NCI-H1436 treated with DMSO at 0.1 percent for 48 hours (cell line): ENCODE data around the gene ARPC2.
"Not testable (repeated sequence)": the region's sequence is repeated elsewhere in the genome, so short reads cannot be mapped to it uniquely, and the experiment has no call there.

ENCODE experiments used
- DNase-seq: peaks from one replicate; lab custom pipeline; 2025; lab: John Stamatoyannopoulos, UW

ARPC2 gene

DNA sequence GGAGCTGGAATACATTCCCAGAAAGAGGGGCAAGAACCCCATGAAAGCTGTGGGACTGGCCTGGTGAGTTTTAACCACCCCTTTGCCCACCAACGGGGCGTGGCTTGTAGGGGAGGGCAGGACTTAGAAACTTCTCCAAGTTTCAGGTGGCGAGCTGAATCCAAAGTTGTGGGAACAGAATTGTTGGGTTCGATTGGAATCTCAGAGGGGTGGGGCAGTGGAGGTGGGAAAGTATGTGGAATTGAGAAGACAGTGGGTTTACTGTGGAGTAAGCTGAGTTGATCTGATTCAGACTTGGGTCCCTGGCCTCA, 54.5 kb downstream of the ARPC2 start:
- DNase-seq = no peak

DNA sequence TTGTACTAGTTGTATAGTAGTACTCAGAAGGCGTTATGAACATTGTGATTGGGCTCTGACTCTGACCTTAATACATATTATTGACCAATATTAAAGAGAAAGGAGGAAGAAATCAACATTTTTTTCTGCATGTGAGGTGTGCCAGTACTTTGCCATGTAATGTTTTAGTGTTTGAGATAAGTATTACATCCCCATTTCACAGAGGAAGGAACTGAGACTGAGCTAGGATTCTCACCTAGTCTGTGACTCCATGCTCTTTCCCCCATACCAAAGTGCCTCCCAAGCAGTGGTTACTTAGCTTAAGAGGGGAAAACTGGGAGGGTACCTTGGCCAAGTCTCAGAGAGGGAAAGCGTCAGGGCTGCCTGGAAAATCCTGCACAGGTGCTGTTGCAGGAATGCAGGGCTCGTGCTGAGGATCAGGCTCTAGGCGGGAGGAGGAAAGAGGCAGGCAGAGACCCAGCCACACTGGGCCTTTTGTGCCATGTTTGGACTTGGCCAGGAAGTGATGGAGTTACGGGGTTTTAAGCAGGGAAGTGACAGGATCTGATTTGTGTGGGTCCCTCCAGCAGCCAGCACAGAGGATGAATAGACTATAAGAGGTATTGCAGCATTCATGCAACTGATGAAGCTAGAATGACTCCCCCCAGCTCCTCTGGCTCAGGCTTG, 55.0 kb downstream of the ARPC2 start:
- no peak for DNase-seq

DNA sequence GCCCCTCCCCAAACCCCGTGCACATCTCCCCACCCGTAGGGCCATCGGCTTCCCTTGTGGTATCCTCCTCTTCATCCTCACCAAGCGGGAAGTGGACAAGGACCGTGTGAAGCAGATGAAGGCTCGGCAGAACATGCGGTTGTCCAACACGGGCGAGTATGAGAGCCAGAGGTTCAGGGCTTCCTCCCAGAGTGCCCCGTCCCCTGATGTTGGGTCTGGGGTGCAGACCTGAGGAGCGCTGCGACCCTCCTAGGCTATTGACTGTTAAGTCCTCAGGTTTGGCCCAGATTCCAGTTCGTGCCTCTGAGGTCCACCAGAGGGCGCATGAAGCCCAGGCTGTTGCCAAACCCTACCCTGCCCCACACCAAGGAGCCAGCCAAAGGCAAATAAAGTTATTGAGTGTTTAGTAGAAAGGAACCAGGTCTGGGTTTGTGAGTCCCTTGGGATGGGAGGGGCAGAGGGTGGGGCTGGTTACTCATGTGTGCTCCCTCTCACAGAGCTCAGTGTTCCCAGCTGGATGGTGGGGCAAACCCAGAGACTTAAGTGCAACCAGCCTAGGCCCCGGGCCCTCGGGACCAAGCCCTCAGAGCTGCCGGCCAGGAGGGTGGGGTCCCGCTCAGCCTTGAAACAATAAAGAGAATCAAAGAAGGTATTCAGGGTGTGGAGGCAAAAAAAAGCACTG, 55.7 kb downstream of the ARPC2 start:
- DNase-seq = peak; percentile 16

DNA sequence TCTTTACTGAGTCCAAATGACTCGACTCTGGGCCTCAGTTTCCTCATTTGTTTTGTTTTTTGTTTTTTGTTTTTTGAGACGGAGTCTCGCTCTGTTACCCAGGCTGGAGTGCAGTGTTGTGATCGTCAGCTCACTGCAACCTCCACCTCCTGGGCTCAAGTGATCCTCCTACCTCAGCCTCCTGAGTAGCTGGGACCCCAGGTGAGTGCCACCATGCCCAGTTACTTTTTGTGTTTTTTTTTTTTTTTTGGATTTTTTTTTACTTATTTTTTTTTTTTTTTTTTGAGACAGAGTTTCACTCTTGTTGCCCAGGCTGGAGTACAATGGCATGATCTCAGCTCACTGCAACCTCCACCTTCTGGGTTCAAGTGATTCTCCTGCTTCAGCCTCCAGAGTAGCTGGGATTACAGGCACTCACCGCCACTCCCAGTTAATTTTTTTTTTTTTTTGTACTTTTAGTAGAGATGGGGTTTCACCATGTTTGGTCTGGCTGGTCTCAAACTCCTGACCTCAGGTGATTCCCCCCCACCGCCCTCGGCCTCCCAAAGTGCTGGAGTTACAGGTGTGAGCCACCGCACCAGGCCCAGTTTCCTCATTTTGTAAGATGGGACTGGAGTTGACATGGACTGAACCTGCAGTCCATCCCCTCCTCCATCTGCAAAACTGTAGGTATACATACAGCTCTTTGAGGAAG, 56.4 kb downstream of the ARPC2 start:
- not testable (repeated sequence) for DNase-seq

DNA sequence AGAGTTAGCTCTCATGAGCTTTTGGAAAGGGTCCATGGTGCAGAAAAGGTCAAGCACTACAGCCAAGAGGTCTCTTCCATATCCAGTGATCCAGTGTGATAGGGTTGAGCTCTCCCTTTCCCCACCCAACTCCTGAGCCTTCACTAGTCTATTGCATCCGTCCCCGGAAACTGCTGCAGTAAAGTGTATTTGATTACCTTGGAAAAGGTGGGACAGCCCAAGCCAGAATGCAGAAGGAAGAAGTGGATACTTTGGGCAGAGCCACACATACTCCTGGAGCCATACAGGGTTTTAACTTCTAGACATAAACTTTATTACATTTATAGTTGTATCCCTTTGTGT, 56.9 kb downstream of the ARPC2 start:
- DNase-seq = no peak

DNA sequence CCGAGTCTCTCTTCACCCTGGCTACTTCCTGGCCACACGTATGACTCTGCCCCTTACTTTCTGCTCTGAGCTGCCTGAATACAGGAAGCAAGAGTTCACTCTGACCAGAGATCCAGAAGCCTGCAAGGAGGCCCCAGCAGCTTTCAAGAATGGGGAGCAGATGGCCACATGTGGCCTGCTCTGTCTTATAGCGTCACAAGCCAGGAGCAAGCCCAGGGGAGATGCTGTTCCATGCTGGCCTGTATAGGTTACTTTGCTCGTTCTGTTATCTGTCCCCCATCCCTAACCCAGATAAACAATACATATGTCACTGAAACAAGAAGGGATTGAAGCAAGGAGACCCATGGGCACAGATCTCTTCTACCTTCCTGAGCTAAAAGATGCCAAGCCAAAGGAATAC, 57.6 kb downstream of the ARPC2 start:
- DNase-seq = no peak

DNA sequence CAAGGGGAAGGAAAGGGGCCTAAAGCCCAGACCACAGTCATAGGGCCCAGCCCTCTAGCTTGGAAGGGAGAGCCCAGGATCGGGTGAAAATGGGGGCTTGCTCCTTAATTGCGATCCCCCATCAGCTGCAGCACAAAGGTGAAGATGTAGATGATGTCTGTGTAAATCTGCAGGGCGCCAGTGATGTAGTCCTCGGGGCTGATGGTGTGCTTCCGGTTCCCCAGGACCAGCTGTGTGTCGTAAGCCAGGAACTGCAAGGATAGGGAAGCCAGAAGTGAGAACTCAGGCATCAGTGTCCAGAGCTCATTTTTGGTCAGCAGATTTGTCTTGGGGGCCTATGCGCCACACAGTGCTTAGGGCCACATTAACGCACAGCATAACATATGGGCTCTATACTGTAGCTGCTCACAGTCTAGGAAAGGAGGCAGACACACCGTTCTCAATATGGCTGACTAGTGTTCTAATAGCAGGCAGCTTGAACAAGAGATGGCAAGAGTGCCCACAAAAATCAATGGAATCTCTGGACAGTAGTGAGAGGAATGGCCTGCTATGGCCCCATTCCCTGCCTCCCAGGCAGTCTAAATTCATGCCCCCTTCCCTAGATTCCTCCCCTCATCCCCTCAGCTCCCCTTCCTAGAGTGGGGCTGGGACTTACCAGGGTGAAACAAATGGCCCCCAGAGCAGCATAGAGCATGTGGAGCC, 58.5 kb downstream of the ARPC2 start:
- DNase-seq = no peak

DNA sequence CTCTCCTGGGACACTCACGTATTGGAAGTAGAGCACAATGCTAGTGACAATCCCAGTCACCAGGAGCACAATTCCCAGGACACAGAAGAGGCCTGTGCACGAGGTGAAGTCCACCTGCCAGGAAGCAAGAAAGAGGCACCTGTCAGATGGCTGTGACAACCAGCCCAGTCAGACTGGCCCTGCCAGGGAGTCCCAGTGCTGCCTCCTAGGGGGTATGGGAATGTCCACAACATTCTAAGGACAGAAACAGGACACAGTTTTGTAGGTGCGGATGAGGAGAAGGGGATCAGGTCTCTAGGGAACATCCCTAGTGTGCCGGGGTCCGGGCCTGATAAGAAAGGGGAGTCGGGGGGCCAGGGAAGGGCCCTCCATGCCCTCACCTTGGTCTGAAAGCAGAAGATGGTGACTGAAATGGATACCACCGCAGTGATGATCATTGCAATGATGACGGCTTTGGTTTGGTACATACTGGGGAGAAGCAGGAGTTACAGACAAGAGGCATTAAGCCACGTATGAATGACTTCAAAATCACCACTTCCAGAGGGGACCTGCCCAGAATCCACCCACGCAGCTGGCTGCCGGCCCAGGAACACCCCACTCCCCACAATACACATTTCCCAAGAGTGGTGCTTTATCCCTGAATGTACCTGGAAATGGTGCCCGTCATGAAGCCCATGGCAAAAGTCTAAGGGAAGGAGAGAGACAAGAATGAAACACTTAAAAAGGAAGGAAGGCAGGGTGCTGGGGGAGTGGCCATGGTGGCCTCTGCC, 60.2 kb downstream of the ARPC2 start:
- no peak for DNase-seq

DNA sequence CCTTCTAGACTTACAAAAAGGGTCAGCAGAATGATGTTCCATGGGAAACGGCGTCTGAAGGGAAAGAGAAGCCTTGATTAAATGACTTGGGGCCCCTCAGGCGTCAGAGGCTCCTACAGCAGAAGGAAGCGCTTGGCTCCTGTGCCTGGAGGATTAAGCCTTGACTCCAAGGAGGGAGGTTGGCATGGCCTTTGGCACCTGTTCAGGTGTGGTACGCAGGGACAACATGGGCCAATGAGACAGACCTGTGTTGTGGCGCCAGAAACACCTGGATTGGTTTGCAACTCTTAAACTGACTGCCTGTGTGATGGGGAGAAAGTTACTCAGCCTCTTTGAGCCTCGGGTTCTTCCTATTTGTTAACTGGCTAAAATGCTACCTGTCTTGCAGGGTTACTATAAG, 60.9 kb downstream of the ARPC2 start:
- DNase-seq = no peak

DNA sequence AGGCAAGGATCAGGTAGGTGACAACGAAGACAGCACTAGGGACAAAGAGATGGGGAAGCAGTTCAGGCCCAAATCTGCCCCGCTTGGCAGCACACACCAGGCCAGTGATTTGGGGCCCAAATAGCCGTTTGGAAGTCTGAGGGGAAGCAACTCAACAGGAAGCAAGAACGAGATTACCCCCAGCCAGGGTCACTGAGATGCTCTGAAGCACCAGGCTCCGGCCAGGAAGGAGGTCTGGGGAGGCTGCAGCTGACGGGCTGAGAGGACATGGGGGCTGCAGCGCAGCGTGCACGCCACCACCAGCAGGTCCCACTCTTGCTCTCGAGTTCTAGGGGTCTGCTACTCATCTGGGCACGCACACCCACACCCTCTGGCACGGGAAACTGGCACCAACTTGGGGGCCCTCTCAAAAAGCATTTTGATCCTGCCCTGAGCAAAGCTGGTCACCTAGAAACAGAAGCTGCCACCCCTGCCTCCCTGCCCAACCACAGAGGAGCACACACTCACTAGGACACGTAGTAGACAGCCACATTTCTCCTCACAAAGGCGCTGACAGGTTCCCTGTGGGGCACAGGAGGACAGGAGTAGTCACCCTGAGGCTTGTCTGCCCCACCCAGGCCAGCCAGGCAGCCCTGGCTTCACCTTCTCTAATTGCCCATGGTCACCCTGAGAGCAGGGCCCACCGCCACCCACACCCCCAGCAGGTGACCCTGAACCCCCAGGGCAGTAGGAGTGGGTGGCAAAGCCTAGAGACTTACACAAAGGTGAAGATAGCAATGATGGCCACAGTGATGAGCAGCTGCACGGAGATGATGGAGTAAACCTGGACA, 61.8 kb downstream of the ARPC2 start:
- no peak for DNase-seq

DNA sequence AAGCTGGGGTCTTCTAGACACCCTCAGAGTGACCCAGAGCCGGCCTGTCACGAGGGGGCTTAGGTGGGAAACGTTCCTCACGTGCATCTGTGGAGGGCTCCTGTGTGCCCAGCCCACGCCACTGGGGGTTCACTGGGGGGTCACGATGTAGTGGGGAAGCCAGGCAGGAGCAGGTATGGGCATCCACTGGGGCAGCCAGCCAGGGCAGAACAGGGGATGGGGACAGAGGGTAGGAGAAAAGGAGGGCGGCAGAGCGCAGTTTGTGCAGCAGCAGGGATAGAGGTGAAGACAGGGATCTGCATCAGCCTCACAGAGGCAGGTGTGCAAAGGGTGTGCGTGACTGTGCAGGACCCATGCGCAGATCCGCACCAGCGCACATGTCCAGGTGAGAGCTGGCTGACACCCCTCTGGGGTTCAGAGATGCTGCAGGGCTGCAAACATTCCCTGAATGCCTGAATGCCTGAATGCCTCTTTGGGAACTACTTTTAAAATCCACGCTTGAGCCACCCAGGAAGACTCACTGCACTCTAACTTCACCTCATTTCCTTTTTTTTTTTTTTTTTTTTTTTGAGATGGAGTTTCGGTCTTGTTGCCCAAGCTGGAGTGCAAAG, 63.4 kb downstream of the ARPC2 start:
- DNase-seq = no peak

DNA sequence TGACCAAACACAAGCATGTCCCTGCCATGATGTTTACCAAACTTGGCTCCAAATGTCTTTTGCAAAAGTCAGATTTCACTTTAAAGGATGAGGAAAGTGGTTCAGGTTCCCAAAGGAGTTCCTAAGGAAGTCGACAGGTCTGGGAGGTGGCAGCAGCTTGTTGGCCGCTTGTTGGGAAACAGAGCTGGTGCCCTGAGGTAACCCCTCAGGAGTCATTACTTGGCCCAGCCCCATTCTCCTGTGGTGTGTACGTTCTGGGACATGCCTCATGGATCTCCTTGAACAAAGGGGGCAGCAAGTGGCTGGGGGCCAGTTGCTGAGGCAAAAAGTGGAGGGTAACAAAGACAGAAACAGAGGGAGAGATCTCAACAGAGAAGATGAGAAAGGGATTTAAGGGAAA, 64.5 kb downstream of the ARPC2 start:
- no peak for DNase-seq

DNA sequence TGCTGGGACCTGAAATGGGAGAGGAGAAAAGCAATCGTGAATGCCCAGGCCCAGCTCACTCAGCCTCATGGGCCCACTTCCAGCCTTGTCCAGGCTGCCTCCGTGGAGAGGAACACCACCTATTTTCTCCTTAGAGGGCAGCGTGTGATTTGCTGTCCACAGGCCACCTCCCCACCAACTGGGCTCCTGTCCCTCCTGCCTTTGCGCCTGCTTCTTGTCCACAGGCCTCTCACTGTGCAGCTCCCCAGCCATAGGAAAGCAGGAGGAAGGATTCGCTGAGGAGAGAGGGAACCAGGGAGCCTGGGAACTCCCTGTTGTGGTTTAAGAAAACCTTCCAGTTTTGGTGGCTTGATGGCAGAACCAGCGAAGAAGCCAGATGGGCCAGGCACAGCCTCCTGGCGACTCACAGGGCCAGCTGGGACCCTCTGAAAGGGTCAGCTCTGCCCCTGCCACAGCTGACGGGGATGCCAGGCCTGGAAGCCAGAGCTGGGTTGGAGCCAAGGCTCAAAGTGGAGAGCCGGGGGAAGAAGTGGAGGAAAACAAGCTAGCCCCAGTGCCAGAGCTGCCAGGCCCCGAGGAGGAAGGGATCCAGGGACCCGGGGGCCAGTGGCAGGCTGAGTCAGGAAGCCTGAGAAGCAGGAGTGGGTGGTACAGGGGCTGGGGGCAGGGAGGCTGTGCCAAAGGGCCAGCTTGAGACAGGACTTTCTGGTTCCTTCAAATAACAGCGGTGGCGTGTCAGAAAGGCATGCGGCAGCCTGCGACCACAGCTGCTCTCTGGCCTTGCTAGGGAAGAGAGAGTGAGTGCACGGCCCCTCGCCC, 65.4 kb downstream of the ARPC2 start:
- DNase-seq = no peak

DNA sequence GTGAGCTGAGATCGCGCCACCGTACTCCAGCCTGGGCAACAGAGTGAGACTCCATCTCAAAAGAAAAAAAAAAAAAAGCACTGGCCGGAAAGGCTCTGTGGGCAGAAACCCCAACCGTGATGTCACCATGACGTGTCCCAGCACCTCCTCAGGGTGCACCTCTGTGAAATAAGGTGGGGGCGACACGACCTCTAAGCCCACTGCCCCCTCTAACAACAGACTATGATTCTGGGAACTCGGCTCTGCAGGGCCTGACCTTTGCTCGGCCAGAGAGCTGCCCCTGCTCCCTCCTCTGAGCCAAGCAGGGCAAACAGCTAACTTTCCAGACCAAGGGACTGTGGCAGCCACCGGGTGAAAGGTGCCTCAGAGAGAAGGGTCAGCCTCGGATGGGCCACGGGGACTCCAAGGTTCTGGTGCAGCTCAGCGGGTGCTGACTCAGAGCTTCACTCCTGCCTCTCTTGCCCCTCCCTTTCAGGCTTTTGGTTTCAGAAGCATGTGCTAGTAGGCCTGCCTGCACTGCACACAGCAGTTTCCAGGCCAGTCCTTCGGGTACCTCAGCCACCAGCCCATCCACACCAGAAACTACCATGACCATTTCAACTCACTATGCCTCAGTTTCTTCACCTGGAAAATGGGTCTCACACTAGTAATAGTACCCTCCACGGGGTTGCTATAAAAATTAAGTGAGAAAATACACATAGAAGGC, 67.3 kb downstream of the ARPC2 start:
- DNase-seq = no peak

DNA sequence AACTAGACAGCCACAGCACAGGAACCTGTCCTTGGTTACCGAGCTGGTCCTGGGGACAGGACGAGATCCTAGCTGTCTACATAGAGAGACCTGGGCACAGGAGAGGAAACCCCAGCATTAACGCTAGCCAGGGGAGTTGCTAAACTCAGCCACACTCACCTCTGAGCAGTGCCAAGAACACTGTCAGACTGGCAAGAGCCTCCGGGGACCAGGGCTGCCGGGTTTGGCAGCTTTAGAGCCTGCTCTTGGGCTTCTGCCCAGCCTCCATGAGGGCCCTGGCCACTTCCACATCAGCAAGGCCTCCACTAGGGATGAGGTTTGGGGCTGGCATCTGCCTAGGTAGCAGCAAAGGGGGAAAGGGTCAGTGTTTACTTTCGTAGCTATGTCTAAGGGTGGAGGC, 68.6 kb downstream of the ARPC2 start:
- DNase-seq = no peak

DNA sequence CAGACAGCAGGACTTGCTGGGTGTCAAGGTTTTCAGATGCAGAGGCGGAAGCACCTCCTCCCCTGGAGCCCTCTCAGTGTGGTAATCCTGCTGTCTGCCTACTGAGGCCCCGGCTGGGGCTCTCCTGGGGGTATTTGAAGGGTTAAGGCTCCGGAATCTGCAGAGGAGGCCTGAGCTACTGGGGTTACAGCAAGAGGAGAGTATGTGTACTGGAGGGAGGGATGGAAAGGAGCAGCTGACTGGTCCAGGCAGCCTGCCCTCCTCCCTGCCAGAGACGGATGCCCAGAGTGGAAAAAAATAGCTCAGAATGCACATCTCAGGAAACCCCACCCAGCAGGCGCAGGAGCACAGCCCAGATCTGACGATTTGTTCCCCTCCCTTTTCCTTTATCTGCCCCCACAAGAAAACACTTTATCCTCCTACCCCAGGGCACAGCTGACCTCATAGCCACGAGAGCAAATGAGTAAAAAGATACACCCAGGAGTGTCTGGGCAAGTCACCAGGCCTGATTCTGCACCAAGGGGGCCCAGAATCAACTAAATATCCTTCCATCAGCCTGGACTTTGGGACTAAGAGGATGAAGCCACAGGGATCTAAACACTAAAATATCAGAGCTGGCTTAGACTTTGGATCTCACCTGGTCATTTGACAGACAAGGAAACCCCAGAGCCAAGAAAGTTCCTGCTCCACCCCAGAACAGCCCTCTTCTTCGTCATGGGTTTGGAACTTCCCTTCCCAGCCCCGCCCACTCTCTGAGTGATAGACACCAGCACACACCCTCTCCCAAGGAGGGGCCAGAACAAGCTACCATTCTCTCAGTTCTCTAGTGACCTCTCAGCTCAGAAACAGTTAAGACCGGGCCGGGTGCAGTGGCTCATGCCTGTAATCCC, 69.8 kb downstream of the ARPC2 start:
- DNase-seq = no peak

DNA sequence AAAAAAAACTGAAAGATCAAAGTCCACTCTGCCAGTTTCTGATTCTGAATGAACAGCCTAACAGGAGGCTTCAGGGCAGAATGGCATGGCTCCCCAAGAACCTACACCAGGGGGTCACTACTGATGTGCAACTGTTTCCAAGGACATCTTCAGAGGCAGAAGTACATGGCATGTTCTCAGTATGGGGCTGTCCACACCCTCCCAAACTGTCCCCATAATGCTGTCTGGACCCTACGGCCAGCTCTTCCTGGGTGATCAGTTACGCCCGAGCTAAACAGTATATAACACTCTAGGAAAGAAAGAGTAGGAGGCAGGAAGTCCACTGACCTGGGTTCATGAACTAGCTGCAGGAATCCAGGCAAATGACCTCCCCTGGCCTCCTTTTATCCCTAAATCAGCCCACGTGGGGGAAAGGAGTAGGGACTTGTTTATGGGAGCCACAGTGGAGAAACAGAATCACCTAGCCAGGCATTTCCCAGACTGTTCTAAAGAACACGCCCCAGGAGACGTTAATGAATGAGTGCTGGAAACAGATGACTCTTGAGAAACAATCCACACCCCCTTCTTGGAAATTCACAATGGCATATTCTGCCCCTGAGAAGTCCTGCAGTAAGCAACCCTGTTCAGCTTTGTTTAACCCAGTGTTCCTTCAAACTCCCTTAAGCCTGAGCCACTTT, 72.8 kb downstream of the ARPC2 start:
- DNase-seq = no peak
